ENCODE measurements around the gene ZFAND3. TPM values are rescaled to one million over a fixed set of nuclear protein-coding genes. Genes with fewer than 3 reads are reported as not detected.

The ZFAND3 gene
- total RNA-seq, 1 donor from 2014 or later = 81.8 TPM

DNA sequence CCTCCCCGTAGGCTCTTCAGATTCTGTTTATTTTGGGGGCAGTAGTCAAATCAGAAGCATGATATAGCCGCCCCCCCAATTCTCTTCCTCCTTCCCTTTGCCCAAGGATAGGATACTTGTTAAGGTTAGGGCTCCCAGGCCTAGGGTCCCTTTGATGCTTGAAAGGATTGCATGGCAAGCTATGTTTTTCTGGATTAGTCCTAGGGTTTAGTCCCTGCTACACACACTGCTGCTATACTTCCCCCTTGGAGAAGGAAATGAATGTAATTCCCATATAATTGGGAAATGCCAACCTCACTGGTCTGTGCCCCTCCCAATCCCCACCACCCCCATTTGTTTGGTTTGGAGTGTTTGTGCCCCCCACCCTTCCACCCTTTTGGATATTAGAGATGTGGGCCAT lies 62.8 kb downstream of the ZFAND3 start:
- H3K4me1 ChIP-seq = peaks cover 78% of the 10 kb centered on the region
- no peaks in the 10 kb centered on the region for H3K27me3 ChIP-seq (ENCODE audit: low read depth)
- no peaks in the 10 kb centered on the region for H3K36me3 ChIP-seq
- no peak for DNase-seq
- TF ChIP-seq, protein P1, sequence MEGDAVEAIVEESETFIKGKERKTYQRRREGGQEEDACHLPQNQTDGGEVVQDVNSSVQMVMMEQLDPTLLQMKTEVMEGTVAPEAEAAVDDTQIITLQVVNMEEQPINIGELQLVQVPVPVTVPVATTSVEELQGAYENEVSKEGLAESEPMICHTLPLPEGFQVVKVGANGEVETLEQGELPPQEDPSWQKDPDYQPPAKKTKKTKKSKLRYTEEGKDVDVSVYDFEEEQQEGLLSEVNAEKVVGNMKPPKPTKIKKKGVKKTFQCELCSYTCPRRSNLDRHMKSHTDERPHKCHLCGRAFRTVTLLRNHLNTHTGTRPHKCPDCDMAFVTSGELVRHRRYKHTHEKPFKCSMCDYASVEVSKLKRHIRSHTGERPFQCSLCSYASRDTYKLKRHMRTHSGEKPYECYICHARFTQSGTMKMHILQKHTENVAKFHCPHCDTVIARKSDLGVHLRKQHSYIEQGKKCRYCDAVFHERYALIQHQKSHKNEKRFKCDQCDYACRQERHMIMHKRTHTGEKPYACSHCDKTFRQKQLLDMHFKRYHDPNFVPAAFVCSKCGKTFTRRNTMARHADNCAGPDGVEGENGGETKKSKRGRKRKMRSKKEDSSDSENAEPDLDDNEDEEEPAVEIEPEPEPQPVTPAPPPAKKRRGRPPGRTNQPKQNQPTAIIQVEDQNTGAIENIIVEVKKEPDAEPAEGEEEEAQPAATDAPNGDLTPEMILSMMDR (IDR thresholded peaks at IDR 0.05; ENCODE audit: borderline replicate concordance) = no peak
- no peak overlapping the region for H3K27ac ChIP-seq (replicated peaks)
- intact Hi-C loops (cut with micrococcal nuclease) = no loop called here
- H3K9me3 ChIP-seq (replicated peaks) = no peaks in the 10 kb centered on the region
- H3K4me3 ChIP-seq = no peak overlapping the region

DNA sequence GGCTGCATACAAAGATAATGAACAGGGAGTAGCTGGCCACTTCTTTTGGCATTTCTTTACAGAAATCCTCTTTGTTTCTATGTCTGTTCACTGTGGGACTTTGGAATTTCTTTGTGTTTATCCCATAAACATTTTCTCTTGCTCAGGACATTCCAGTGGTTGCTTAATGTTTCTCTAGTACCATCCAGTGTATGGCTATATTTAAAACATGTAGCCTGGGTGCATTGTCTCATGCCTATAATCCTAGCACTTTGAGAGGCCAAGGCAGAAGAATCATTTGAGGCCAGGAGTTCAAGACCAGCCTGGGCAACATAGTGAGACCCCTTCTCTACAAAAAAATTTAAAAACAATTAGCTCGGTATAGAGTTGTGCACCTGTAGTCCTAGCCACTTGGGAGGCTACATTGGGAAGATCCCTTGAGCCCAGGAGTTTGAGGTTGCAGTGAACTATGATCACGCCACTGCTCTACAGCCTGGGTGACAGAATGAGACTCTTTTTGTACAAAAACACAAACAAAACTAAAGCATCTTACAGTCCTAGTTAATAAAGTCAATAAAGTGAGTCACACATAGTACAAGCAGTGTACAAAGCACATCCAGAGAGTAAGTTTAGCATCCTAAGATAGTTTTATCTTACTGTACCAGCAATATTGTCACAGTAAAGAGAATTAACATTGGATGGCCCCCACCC lies 63.3 kb downstream of the ZFAND3 start:
- Histone ChIP-seq H3K27me3 (ENCODE audit: low read depth) (no peaks in the 10 kb centered on the region), H3K4me3 (no peak overlapping the region), H3K9me3 (replicated peaks) (no peaks in the 10 kb centered on the region), H3K36me3 (no peaks in the 10 kb centered on the region), H3K27ac (replicated peaks) (no peak overlapping the region), H3K4me1 (peaks cover 78% of the 10 kb centered on the region)
- no peak for DNase-seq
- TF ChIP-seq, protein P1 (IDR thresholded peaks at IDR 0.05; ENCODE audit: borderline replicate concordance) = no peak
- intact Hi-C loops (cut with micrococcal nuclease) = no loop called here

DNA sequence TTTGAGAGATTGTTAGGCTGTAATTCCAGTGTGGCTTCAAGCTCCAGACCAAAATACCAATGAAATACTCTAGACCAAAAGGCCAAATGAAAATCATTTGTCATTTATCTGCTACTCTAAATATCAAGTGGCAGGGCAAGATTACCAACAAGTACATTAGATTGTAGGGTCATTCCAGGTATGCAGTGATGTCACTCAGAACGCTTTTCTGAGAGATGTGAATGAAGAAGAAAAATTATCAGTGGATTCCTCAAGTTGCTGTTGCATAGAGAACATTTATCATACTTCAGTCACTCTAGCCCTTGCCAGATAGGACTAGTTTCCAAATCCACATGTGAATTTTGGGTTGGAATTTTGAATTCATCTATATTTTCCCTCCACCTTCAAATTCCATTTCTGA lies 65.0 kb downstream of the ZFAND3 start:
- TF ChIP-seq, protein P1 (IDR thresholded peaks at IDR 0.05; ENCODE audit: borderline replicate concordance) = no peak
- no peak overlapping the region for H3K4me3 ChIP-seq
- peaks cover 78% of the 10 kb centered on the region for H3K4me1 ChIP-seq
- H3K27ac ChIP-seq (replicated peaks) = no peak overlapping the region
- no peaks in the 10 kb centered on the region for H3K36me3 ChIP-seq
- DNase-seq = no peak
- intact Hi-C loops (cut with micrococcal nuclease) = no loop called here
- H3K27me3 ChIP-seq (ENCODE audit: low read depth) = no peaks in the 10 kb centered on the region
- H3K9me3 ChIP-seq (replicated peaks) = no peaks in the 10 kb centered on the region

DNA sequence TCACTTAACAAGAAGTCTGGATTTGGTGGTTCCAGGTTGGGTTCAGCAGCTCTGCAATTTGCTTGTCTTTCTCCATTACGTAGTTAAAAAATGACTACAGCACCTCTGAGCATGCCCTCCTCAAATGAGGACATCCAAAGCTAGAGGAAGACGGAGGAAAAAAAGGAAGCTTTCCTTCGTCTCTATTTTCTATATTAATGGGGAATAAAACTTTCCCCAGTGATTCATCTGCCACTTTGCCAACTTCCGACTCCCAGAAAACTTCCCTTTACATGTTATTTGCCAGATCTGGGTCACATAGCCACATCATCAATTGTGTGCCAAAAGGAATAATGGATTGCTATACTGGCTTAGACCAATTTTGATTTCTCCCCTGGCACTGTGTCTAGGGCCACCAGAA lies 69.5 kb downstream of the ZFAND3 start:
- intact Hi-C loops (cut with micrococcal nuclease) = no loop called here
- DNase-seq = no peak
- Histone ChIP-seq H3K4me1 (peaks cover 62% of the 10 kb centered on the region), H3K27me3 (ENCODE audit: low read depth) (no peaks in the 10 kb centered on the region), H3K4me3 (no peak overlapping the region), H3K36me3 (peaks cover 5% of the 10 kb centered on the region), H3K9me3 (replicated peaks) (peaks cover 5% of the 10 kb centered on the region), H3K27ac (replicated peaks) (no peak overlapping the region)
- TF ChIP-seq, protein P1 (IDR thresholded peaks at IDR 0.05; ENCODE audit: borderline replicate concordance) = no peak

DNA sequence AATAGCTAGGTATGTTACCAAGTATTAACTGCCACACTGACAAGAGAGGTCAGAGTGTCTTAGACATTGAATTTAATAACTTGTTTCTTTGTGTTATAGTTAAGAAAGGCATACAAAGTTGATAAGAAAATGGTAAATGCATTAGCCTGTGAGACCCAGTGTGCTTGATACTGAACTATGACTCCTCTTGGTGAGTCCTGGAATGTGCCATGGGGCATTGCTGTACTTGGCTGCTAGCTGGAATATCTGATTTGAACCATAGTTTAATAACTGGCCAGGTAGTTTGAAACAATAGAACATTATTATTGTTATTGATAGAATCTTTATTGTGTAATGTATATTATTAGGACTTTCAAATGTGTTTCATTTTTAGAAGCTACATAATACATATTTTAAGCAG lies 70.0 kb downstream of the ZFAND3 start:
- no peaks in the 10 kb centered on the region for H3K27me3 ChIP-seq (ENCODE audit: low read depth)
- H3K4me1 ChIP-seq = peaks cover 62% of the 10 kb centered on the region
- H3K9me3 ChIP-seq (replicated peaks) = peaks cover 9% of the 10 kb centered on the region
- intact Hi-C loops (cut with micrococcal nuclease) = no loop called here
- H3K36me3 ChIP-seq = peaks cover 9% of the 10 kb centered on the region
- no peak overlapping the region for H3K4me3 ChIP-seq
- no peak for DNase-seq
- TF ChIP-seq, protein P1 (IDR thresholded peaks at IDR 0.05; ENCODE audit: borderline replicate concordance) = no peak
- no peak overlapping the region for H3K27ac ChIP-seq (replicated peaks)
